ENCODE results near the gene PDE4D.

DNA sequence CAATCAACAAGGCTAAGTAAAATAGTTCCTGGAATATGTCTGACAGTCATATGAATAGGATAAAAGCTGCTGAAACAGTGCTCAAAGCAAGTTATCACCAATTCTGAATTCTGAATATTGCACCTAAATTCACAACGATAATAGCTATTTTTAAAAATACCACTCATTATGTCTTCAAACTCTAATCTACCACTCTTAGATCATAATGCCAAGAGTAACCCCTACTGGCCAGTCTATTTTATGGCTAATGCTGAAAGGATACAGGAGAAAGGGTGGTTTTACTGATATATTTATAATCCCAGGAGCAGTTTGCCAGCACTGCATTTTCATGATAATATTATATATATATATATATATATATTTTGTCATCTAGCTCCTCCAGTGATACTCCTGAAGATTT is 232.8 kb downstream of the PDE4D start:
- TF ChIP-seq, protein P1, sequence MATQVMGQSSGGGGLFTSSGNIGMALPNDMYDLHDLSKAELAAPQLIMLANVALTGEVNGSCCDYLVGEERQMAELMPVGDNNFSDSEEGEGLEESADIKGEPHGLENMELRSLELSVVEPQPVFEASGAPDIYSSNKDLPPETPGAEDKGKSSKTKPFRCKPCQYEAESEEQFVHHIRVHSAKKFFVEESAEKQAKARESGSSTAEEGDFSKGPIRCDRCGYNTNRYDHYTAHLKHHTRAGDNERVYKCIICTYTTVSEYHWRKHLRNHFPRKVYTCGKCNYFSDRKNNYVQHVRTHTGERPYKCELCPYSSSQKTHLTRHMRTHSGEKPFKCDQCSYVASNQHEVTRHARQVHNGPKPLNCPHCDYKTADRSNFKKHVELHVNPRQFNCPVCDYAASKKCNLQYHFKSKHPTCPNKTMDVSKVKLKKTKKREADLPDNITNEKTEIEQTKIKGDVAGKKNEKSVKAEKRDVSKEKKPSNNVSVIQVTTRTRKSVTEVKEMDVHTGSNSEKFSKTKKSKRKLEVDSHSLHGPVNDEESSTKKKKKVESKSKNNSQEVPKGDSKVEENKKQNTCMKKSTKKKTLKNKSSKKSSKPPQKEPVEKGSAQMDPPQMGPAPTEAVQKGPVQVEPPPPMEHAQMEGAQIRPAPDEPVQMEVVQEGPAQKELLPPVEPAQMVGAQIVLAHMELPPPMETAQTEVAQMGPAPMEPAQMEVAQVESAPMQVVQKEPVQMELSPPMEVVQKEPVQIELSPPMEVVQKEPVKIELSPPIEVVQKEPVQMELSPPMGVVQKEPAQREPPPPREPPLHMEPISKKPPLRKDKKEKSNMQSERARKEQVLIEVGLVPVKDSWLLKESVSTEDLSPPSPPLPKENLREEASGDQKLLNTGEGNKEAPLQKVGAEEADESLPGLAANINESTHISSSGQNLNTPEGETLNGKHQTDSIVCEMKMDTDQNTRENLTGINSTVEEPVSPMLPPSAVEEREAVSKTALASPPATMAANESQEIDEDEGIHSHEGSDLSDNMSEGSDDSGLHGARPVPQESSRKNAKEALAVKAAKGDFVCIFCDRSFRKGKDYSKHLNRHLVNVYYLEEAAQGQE (IDR thresholded peaks at IDR 0.05; ENCODE audit: insufficient read depth in 1 of 2, low read depth in 2 of 2, low read length in 2 of 2), result no peak
- TF ChIP-seq POLR2AphosphoS5 (IDR thresholded peaks at IDR 0.05; ENCODE audit: low read depth, low read length) (no peak), TAF1 (IDR thresholded peaks at IDR 0.05; ENCODE audit: borderline replicate concordance, insufficient read depth, low read length) (no peak)
